NCI-H748 (cell line): ENCODE results near the gene CHURC1.

ENCODE experiments used
- DNase-seq: peaks from one replicate; lab custom pipeline; 2025; ENCODE audit not compliant: unreplicated experiment; lab: John Stamatoyannopoulos, UW

CHURC1 gene

GRCh38 chr14:64983439-64984310 lies 69.4 kb downstream of the CHURC1 start:
- peak; percentile 63 for DNase-seq
